Measurements from ENCODE around the gene SOCS1. TPM values are rescaled to one million over a fixed set of nuclear protein-coding genes. Genes with fewer than 3 reads are reported as not detected.

The SOCS1 gene
- total RNA-seq, 1 experiment from 2014 or later: 2.6 TPM

- peaks cover 9% of the 10 kb centered on the region for H3K4me1 ChIP-seq (ENCODE audit: insufficient read depth, low read length, poor library complexity, severe bottlenecking)
- no peak overlapping the region for H3K27ac ChIP-seq (ENCODE audit: low read depth, low read length, poor library complexity, severe bottlenecking)
- ChIA-PET CTCF (interaction anchor here (0.5 to 0.9 kb wide), 2 partner anchors 112 to 139 kb away, joined by 3 to 4 read pairs; no protein-coding TSS in a partner anchor), POLR2A (ENCODE audit: low non-redundant PET) (interaction anchor here (0.6 kb wide), 1 partner anchor 280 kb away, joined by 6 read pairs; no protein-coding TSS in a partner anchor)
- BruUV-seq (replicated peaks): no TSS peak
- no peaks in the 10 kb centered on the region for H3K9me3 ChIP-seq (ENCODE audit: low read depth, low read length, poor library complexity, severe bottlenecking)
- intact Hi-C loops (cut with micrococcal nuclease; ENCODE audit: unreplicated experiment): loop anchor here (5.0 kb wide), 1 partner anchor 158 kb away; no protein-coding TSS in a partner anchor
- H3K36me3 ChIP-seq (ENCODE audit: insufficient read depth, low read length, poor library complexity, severe bottlenecking): no peaks in the 10 kb centered on the region
- no peak for TF ChIP-seq EZH2 (IDR thresholded peaks at IDR 0.05; ENCODE audit: borderline replicate concordance, low read depth, low read length, poor library complexity, severe bottlenecking)
- TF ChIP-seq CTCF (conservative IDR thresholded peaks at IDR 0.05; ENCODE audit: low read depth, low read length): no peak
- H3K27me3 ChIP-seq (replicated peaks; ENCODE audit: insufficient read depth, low read depth, low read length, poor library complexity): peaks cover 5% of the 10 kb centered on the region
- no peak for DNase-seq (ENCODE audit: low spot score)
- H3K4me3 ChIP-seq (ENCODE audit: low read depth, low read length, poor library complexity, severe bottlenecking): no peak overlapping the region
These were observed 3.9 kb upstream of the SOCS1 start for GRCh38 chr16:11259655-11260595.

GRCh38 chr16:11258553-11259492 is 2.8 kb upstream of the SOCS1 start:
- Histone ChIP-seq H3K27ac (ENCODE audit: low read depth, low read length, poor library complexity, severe bottlenecking) (no peak overlapping the region), H3K27me3 (replicated peaks; ENCODE audit: insufficient read depth, low read depth, low read length, poor library complexity) (peaks cover 12% of the 10 kb centered on the region), H3K36me3 (ENCODE audit: insufficient read depth, low read length, poor library complexity, severe bottlenecking) (no peaks in the 10 kb centered on the region), H3K4me1 (ENCODE audit: insufficient read depth, low read length, poor library complexity, severe bottlenecking) (peaks cover 14% of the 10 kb centered on the region), H3K9me3 (ENCODE audit: low read depth, low read length, poor library complexity, severe bottlenecking) (no peaks in the 10 kb centered on the region), H3K4me3 (ENCODE audit: low read depth, low read length, poor library complexity, severe bottlenecking) (no peak overlapping the region)
- TF ChIP-seq CTCF (conservative IDR thresholded peaks at IDR 0.05; ENCODE audit: low read depth, low read length): no peak
- no peak for TF ChIP-seq EZH2 (IDR thresholded peaks at IDR 0.05; ENCODE audit: borderline replicate concordance, low read depth, low read length, poor library complexity, severe bottlenecking)
- intact Hi-C loops (cut with micrococcal nuclease; ENCODE audit: unreplicated experiment): loop anchor here (5.0 kb wide), 1 partner anchor 157 kb away; no protein-coding TSS in a partner anchor
- POLR2A ChIA-PET (ENCODE audit: low non-redundant PET): no interaction called here
- CTCF ChIA-PET: no interaction called here
- no TSS peak for BruUV-seq (replicated peaks)
- DNase-seq (ENCODE audit: low spot score): peak; percentile 39

Measured in A673 (cell line).